DMS153 (cell line): Measurements from ENCODE around the gene PKD2L1.
"Not testable (repeated sequence)": the region's sequence is repeated elsewhere in the genome, so short reads cannot be mapped to it uniquely, and the experiment has no call there.

Experiments
- DNase-seq: peaks from one replicate; lab custom pipeline; 2025; lab: John Stamatoyannopoulos, UW

The PKD2L1 gene

DNA sequence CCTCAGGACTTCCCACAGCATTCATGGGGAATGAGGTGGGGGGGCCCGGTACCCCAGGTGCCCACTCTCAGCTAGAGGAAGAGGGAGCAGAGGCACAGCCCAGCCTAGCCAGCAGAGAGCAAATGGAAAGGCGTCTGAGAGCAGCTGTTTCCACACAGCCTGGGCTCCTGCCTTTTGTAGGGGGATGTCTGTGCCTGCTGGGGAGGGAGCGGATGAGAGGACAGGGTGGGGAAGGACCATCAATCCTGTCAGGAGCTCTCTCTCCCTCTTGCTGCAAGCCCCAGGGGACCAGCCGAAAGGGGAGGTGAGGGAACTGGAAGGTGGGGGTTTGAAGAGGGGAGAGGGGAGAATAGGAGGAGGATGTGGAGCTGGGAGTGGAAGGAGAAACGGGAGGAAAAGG, at the start of gene PKD2L1:
Gene PKD2L1 (minus strand): TSS at position 150 of the 400 bp plus-strand sequence. CDS start 125 bp downstream, at position 25.
- no peak for DNase-seq

DNA sequence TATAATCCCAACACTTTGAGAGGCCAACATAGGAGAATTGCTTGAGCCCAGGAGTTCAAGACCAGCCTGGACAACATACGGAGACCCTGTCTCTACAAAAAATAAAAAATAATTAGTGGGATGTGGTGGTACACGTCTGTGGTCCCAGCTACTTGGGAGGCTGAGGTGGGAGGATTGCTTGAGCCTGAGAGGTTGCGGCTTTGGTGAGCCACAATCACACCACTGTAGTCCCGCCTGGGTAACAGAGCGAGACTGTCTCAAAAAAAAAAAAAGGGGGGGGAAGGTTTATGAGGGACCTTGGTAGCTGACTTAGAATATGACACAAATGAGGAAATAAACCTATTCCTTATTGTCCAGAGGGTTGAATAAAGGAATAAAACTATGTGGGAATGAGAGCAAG, 47.8 kb upstream of the PKD2L1 start:
- no peak for DNase-seq

DNA sequence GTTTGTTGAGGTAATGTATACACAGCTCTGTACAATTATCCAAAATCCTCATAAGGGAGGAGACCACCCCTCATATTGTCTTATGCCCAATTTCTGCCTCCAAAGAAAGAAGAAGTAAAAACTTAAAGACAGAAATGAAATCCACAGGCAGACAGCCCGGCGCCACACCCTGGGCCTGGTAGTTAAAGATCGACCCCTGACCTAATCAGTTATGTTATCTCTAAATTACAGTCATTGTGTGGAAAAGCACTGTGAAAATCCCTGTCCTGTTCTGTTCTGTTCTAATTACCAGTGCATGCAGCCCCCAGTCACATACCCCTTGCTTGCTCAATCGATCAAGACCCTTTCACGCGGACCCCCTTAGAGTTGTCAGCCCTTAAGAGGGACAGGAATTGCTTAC, 46.6 kb upstream of the PKD2L1 start:
- DNase-seq: not testable (repeated sequence)

DNA sequence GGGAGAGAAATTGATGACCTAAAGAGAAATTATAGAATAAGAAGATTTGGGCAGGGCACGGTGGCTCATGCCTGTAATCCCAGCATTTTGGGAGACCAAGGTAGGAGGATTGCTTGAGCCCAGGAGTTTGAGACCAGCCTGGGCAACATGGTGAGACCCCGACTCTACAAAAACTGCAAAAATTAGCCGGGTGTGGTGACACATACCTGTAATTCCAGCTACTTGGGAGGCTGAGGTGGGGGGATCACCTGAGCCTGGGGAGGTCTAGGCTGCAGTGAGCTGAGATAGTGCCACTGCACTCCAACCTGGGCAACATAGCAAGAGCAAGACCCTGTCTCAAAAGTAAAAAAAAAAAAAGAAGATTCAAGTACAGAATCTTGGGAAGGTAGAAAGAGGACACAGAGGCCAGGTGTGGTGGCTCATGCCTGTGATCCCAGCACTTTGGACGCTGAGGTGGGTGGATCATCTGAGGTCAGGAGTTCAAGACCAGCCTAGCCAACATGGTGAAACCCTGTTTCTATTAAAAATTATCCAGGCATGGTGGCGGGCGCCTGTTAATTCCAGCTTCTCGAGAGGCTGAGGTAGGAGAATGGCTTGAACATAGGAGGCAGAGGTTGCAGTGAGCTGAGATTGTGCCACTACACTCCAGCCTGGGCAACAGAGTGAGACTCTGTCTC, 44.8 kb upstream of the PKD2L1 start:
- not testable (repeated sequence) for DNase-seq

DNA sequence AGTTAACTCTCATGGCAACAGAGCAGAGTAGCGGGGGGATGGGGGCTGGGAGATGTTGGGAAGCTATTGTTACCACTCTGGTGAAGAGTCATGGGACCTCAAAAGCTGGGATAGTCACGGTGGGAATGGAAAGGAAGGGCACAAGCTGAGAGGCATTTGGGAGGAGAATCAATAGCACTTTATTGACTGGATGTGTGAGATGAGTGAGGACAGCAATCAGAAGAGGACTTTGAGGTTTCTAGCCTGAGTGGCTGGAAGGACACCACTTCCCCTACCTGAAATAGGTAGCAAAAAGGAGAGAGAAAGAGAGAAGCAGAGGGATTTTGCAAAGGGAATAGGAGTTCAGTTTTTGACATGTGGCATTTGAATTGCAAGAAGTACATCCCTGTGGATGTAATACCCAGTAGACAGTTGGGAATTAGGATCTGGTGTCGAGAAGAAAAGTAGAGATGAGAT, 44.2 kb upstream of the PKD2L1 start:
- no peak for DNase-seq

DNA sequence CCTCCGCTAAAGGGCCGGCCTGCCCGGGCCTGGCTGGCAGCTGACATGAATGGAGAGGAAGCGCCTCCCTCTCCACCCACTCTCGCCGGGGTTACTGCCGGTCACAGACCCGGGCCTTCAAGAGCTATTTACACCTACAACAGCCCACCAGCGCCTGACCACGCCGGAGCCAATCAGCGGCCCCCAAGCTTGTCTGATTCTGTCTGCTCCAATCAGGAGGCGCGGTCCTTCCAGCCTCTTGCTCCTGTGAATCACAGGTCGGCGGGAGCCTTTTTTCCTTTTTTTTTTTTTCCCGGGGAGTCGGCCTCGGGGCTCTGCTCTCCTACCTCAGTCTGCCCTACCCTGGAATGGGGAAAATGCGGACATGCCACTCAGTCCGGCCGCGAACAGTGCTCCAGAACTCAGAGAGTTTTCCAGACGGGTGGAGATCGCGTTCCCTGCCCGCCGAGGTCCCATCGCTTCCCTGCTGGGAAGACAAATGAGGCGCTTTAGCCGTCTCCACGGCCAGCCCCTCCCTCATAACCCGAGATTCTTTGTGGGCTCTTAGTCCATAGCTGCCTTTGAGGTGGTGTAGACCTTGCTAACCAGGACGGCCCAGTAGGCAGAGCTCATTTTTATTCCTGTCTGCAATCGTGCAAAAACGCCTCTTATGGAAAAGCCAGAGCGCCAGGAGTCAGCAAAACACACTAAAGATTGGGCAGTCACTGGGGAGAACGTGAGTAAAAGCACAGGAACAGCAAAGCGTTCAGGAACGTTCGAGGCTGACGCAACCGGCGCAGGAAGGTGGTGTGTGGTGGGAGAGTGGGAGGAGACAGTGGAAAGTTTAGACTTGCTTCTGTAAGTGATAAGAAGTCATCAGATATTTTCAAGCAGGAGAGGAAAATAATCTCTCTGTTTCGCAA, 43.5 kb upstream of the PKD2L1 start:
- DNase-seq: peak; percentile 99

DNA sequence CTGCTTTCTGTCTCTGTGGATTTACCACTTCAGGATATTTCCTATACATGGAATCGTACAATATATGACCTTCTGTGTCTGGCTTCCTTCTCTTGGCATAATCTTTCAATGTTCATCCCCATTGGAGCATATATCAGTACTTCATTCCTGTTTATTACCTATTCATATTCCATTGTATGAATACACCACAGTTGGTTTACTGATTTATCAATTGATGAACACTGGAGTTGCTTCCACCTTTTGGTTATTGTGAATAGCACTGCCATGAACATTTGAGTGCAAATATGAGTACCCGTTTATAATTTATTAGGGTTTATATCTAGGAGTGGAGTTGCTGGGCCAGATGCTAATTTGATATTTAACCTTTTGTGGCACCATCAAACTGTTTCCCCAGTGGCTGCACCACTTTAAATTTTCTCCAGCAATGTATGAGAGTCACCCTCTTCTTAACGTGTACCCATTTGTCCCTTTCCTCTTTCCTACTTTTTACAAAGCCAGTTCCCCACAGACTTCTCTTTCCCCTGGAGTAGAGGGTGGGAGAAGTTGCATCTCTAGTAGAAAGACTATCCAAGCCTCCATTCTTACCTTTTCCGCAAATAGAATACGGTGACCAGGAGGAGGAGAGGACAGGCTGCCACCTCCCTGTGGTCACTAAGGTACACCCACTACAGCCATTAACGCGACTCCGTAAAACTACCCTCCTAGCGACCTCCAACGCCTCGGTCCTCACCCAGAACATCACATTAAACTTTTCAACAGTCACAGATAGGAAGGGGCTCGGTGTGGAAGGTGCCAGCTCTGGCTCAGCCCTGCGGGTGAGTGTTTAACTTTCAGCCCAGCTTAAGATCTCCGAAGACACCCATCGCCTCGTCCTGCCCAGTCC, 42.6 kb upstream of the PKD2L1 start:
- no peak for DNase-seq

DNA sequence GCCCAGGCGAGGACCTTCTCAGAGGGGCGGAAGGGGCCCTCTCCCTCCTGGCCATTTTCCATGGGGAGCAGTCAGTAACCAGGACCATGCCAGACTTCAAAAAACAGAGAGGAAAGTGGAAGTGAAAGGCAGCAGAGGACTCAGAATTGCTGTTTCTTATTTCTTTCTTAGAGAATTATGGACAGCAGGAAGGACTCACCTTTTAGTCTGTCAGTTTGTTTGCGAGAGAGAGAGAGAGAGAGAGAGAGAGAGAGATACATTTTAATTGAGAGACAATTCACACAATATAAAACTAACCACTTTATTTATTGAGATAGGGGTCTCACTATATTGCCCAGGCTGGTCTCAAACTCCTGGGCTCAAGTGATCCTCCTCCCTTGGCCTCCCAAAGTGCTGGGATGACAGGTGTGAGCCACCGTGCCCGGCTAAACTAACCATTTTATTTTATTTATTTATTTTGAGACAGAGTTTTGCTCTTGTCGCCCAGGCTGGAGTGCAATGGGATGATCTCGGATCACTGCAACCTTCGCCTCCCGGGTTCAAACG, 41.5 kb upstream of the PKD2L1 start:
- no peak for DNase-seq

DNA sequence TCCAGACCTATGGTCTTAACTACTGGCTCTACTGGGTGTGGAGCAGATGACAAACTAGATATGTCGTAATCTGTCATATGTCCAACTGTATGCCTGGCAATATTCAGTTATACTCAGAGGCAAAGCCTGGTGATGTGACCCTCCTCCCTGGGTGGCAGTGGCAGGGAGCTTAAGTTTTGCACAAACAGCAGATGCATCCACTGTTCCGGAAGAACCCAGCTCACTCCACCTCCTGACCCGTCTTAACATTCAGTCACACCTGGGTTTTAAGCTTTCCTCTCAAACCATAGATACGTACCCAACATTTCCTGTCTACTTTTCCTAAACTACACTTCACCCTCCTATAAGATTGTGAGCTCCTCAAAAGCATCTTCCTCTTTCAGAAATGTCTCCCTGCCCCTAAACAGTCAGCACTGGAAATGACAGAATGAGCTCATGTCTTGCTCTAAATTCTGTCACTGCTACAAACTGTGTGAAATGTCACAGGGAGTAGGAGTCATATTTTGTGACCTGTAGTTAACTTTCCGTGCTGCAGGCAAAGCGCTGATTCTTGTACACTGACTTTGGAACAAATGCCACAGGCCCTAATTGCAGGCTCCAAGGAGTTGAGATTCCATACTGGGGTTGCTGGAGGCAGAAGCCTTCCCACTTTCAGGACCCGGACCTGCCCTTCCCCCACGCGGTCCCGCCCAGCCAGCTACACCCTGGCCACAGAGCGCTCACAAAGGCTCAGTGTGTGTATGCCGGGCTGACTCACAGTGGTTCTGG, 40.9 kb upstream of the PKD2L1 start:
- DNase-seq: no peak

DNA sequence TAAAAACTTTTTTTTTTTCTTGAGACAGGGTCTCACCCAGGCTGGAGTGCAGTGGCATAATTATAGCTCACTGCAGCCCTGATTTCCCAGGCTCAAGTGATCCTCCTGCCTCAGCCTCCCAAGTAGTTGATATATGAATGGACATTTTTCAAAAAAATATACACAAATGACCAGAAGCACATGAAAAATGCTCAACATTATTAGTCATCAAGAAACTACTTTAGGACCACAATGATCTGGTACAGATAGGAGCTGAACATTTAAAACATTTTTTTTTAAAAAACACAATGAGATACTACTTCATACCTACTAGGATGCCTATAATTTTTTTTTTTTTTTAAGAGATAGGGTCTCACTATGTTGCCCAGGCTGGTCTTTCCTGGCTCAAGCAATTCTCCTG, 38.7 kb upstream of the PKD2L1 start:
- DNase-seq: no peak

DNA sequence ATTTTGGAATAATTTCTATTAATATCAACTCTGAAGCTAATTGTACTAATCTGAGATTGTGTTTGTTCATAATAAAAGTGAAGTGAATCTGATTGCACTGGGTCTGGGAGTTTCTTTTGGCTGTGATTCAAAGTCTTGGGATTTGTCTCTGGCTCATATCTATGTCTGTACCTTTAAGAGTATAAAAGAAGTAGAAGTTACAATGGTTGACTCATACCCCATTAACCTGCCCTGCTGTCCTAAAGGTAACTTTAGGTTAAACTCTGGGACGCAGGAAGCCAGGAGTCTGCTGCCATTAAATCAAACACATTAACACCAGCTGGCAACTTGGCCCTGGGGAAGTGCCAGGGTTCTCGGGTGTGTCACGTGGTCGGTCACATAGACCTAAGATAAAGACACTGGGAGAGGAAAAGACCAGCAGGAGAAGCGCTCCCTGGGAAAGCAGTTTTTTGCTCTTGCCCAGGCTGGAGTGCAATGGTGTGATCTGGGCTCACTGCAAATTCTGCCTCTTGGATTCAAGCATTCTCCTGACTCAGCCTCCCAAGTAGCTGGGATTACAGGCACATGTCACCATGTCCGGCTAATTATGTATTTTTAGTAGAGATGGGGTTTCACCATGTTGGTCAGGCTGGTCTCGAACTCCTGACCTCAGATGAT, 34.8 kb upstream of the PKD2L1 start:
- peak; percentile 91 for DNase-seq

DNA sequence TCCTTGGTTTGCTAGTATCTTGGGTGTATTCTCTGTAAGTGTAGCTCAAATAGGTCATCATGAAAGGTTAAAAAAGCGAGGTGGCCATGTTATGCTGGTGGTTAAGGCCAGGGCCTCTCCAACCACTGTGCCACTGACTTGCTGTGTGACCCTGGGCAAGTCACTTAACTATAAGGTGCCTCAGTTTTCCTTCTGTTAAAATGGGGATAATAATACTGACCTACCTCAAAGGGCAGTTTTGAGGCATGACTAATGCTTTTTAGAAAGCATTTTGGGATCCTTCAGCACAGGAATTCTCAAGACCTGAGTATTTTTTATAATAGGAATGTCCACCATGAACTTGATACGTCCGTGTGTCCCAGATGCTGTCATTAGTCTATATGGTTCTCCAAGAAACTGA, 34.1 kb upstream of the PKD2L1 start:
- no peak for DNase-seq

DNA sequence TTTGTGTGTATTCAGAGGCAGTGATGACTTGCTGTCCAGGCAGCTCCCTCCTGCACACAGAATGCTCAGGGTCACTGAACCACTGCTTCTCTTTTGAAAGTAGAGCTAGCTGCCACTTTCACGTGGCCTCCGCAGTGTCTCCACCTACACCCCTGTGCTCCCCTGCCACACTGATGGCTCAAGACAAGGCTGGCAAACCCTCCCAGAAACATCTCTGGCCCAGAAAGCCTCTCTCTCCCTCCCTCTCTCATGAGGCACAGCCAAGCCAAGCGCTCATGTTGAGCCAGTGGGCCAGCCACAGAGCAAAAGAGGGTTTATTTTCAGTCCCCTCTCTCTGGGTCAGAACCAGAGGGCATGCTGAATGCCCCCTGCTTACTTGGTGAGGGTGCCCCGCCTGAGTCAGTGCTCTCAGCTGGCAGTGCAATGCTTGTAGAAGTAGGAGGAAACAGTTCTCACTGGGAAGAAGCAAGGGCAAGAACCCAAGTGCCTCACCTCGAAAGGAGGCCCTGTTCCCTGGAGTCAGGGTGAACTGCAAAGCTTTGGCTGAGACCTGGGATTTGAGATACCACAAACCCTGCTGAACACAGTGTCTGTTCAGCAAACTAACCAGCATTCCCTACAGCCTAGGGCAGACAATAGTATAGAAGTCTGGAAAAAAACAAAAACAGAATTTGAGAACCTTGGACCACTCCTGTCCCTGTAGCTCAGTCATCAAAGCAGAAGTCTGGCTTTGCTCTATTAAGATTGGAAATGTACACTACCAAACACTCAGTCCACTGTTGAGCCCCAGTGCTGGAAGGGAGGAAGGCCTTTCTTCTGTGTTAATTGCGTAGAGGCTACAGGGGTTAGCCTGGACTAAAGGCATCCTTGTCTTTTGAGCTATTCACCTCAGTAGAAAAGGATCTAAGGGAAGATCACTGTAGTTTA, 32.8 kb upstream of the PKD2L1 start:
- no peak for DNase-seq

DNA sequence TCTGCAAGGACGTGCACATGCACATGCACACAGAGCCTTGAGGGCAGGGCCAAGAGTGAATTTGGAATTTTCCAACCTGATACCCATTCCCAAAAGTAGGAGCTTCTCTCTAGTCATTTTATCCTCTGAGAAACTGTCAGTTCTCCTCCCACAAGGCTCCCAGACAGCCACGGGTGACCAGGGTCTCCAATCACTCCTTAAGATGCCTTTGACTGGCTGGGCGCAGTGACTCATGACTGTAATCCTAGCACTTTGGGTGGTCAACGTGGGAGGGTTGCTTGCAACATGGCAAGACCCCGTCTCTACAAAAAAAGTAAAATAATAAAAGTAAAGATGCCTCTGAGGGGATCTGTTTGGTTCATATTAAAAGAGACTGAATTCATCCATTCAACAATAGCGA, 30.2 kb upstream of the PKD2L1 start:
- DNase-seq: no peak

DNA sequence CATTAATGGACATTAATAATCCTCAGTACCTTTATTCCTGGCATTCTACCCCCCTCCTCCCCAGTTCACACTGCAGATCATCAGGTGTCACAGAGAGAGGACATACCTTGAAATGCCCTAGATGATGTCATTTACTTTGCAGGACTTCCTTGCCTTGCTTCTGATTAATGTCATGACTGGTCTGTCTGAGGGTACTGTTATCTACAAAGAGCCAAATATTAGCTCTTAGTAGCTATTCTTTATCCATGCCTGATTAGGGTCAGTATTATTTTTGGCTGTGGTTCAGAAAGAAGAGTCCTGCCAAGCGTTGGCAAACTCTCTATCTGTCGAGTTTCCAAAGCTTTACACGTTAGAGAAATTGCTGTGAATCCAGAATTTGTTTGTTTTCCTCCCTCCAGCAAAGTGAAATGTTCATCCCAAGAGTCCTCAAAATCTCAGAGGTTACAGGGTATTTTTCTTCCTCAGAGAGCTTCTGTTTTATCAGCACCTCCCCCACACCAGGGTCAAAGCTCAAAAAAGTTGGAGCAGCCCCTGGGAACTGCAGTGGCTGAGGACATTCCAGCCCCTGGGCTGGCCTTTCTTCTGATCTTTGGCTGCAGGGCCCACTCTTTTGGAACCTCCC, 29.6 kb upstream of the PKD2L1 start:
- no peak for DNase-seq

DNA sequence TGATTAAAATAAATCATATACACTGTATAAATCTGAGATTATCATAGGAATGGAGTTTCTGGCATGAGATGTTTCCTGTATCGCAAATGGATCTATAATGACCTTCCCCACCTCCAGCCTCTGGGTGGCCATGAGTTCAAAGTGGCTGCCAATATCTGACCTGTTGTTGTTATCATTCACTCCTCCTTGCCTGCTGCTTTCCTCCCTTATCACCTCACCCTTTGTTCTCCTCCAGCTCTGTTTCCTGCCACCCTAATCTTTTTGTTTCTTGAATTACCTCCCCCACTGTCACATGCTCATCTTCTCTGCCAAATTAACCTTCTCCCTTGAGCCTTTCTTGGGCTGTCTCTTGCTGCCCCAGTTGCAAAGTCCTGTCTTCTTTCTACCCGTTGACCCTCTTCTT, 29.0 kb upstream of the PKD2L1 start:
- no peak for DNase-seq

DNA sequence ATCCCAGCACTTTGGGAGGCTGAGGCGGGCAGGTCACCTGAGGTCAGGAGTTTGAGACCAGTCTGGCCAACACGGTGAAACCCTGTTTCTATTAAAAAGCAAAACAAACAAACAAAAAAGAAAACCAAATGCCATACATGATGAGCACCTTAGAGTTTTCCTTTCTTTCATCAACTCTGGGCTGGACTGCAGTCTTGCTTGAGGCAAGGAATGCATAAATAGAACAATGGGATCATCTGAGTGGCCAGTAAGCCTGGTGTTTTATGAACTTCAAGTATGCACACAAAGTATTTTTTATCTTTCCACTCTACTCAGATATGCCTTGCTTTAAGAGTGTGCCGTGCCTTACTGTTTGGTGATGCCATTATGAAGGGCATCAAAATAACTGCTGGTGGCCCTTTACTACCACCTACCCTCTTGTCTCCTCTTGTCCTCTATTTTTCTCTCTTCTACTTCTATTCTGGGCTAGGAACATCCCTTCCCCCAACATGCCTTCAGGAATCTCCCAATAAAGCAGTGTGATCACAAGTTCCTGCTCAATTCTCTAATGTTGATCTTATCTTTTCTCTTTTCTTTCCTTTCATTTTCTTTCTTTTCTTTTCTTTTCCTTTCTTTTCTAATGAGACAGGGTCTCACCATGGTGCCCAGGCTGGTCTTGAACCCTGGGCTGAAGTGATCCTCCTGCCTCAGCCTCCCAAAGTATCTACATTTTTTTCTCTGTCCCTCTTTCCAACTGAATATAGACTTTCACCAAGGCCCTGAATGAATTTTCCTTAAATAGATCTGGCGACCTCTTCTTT, 27.2 kb upstream of the PKD2L1 start:
- DNase-seq: no peak
